ENCODE data around the gene PKNOX2.

DNA sequence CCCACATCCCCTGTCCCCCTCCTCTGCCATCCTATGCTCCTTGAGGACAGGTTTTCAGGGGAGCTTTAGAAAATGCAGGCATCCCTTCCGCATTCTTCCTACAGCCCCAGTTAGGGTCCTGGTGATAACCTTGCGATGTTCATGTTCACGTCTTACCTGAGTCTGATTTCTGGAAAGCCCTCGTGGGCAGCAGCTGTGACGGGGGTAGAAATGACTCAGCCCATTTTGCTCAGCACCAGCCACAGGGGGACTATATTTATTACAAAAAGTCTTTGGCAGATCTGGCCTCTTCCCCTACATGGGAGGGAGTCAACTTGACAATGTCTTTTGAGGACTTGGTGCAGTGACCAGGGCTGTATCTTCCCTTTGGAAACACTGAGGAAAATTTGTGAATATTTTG is 12.3 kb downstream of the PKNOX2 start:
- TF ChIP-seq POLR2A (IDR thresholded peaks at IDR 0.05; ENCODE audit: low read length): no peak
- TF ChIP-seq GATA1 (IDR thresholded peaks at IDR 0.05; ENCODE audit: low read depth, low read length): no peak
